Measurements from ENCODE around the gene TPR.
"Not testable (repeated sequence)": the region's sequence is repeated elsewhere in the genome, so short reads cannot be mapped to it uniquely, and the experiment has no call there.

TPR gene

DNA sequence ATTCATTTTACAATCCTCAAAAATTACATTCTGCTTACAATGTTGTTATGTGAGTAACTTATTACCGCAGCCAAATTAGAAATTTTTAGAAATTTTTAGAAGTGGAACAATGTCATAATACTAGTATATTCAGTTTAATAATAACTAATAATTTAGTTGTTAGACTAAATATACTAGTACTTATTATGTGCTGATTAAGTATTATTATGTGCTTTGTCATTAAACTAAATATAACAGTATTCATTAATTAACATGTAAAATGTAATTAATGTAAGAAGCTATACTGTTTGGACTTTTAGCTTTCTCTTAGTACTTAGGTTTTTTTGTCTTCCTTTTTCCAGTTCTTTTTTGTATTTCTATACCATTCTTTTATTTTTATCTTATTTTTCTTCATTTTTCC lies 15.9 kb upstream of the TPR start:
- Histone ChIP-seq H3K27ac (ENCODE audit: low read depth, low read length) (no peak overlapping the region), H3K4me1 (ENCODE audit: control insufficient read depth, insufficient read depth, low read length) (no peaks in the 10 kb centered on the region), H3K36me3 (ENCODE audit: control insufficient read depth, insufficient read depth, low read length) (peaks cover 18% of the 10 kb centered on the region), H3K27me3 (ENCODE audit: control insufficient read depth, insufficient read depth, low read length) (no peaks in the 10 kb centered on the region), H3K4me3 (ENCODE audit: low read length) (no peak overlapping the region), H3K9ac (ENCODE audit: low read length) (no peak overlapping the region)

DNA sequence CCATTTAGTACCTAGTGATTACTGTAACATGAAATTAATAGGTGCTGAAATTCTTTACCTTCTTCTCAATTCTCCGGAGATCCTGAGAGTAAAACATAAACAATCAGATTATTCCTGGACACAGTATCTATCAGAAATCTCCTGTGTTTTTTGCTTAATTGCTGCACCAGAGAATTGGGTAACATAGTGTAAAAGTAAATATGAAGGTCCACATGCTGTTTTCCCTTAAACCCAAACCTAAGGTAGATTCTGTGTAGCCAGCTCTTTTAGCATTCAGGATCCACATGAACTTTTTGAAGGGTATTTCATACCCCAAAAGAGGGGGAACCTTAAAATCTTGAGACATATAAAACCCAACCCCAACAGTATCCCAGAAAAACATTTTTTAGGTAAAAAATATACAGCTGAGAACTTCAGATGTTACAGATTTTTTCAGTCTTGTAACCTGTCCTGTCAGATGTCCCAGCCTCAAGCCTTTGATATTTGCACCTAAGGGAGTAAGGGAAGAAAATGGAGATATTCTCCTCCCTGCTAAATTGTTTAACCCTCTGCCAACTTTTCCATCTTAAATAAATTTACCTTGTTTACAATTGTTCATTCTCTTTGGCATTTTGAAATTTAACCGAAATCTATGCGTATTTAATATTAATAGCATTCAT lies 11.8 kb upstream of the TPR start:
- H3K27ac ChIP-seq (ENCODE audit: low read depth, low read length) = no peak overlapping the region
- no peaks in the 10 kb centered on the region for H3K27me3 ChIP-seq (ENCODE audit: control insufficient read depth, insufficient read depth, low read length)
- H3K36me3 ChIP-seq (ENCODE audit: control insufficient read depth, insufficient read depth, low read length) = peaks cover 14% of the 10 kb centered on the region
- no peak overlapping the region for H3K4me3 ChIP-seq (ENCODE audit: low read length)
- no peaks in the 10 kb centered on the region for H3K4me1 ChIP-seq (ENCODE audit: control insufficient read depth, insufficient read depth, low read length)
- no peak overlapping the region for H3K9ac ChIP-seq (ENCODE audit: low read length)

DNA sequence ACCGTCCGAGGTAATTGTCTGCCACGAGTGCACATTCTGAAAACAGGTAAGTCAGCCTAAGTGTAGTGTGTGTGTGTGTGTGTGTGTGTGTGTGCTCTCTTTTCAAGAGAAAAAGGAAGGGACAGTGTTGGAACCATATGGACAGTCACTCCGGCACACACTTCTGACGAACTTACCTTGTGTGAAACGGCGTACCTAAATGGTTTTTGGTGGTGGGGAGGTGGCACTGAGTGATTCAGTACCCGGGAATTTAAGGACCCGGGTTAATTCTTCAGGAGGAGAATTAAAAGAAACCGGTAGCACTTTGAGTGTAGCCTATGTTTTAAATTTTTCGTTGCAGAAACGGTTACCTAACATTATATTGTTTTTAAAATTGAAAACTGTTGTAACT lies 871 bp upstream of the TPR start:
- H3K9ac ChIP-seq (ENCODE audit: low read length) = peak overlapping the region; percentile 85
- peaks cover 10% of the 10 kb centered on the region for H3K4me1 ChIP-seq (ENCODE audit: control insufficient read depth, insufficient read depth, low read length)
- H3K4me3 ChIP-seq (ENCODE audit: low read length) = peak overlapping the region; percentile 96
- H3K36me3 ChIP-seq (ENCODE audit: control insufficient read depth, insufficient read depth, low read length) = no peaks in the 10 kb centered on the region
- H3K27me3 ChIP-seq (ENCODE audit: control insufficient read depth, insufficient read depth, low read length) = no peaks in the 10 kb centered on the region
- peak overlapping the region; percentile 99 for H3K27ac ChIP-seq (ENCODE audit: low read depth, low read length)

DNA sequence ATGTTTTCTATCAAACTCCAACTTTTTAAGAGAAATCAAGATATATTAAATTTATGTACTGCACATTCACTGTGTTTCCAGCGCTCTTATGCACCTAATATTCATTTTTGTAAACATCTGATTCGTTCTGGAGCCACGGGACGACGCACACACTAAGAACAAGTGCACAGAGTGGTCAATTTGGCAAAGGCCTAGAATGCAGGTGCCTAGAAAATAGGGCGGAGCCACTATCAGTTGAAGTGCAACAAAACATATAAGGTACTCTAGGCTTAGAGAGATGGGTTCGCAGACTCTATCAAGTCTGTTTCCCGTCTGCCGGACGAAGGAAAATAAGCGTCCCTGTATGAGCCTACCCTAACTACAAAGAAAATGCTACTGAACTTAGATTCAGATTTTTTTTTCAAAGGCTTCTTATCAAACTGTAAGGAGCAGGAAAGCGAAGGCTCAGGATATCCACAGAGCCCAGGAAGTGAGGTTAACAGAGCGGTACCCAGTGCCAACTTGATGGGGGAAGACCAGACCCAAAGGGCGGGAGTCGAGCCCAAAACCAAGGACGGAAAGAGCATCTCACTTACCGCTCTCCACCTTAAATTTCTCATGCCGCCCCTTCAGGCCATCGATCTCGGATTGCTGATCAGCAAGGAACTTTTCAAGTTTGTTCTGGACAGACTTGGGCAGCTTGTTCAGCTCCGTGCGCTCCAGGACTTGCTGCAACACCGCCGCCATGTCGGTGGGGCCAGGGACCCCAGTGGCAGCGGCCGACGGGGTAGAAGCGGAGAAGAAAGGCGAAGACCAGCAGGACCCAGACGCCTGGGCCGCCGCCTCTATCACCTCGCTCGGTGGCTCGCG lies 526 bp downstream of the TPR start:
- peaks cover 2% of the 10 kb centered on the region for H3K36me3 ChIP-seq (ENCODE audit: control insufficient read depth, insufficient read depth, low read length)
- H3K27ac ChIP-seq (ENCODE audit: low read depth, low read length) = peak overlapping the region; percentile 99
- peak overlapping the region; percentile 96 for H3K4me3 ChIP-seq (ENCODE audit: low read length)
- H3K27me3 ChIP-seq (ENCODE audit: control insufficient read depth, insufficient read depth, low read length) = no peaks in the 10 kb centered on the region
- H3K9ac ChIP-seq (ENCODE audit: low read length) = peak overlapping the region; percentile 96
- H3K4me1 ChIP-seq (ENCODE audit: control insufficient read depth, insufficient read depth, low read length) = peaks cover 10% of the 10 kb centered on the region

DNA sequence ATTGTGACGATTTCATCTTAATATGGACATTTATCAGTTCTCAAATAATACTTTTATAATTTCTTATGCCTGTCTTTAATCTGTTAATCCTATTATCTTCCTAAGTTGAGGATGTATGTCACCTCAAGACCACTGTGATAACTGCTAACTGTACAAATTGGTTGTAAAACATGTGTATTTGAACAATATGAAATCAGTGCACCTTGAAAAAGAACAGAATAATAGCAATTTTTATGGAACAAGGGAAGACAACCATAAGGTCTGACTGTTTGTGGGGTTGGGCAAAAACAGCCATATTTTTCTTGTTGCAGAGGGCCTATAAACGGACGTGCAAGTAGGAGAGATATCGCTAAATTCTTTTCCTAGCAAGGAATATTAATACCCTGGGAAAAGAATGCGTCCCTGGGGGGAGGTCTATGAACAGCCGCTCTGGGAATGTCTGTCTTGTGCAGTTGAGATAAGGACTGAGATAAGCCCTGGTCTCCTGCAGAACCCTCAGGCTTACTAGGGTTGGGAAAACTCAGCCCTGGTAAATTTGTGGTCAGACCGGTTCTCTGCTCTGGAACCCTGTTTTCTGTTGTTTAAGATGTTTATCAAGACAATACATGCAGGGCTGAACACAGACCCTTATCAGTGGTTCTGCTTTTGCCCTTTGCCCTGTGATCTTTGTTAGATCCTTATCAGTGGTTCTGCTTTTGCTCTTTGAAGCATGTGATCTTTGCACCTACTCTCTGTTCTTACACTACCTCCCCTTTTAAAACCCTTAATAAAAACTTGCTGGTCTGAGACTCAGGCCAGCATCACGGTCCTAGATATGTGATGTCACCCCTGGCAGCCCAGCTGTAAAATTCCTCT lies 27.0 kb downstream of the TPR start:
- not testable (repeated sequence) for H3K27ac ChIP-seq (ENCODE audit: low read depth, low read length); H3K9ac ChIP-seq (ENCODE audit: low read length); H3K4me3 ChIP-seq (ENCODE audit: low read length); H3K27me3 ChIP-seq (ENCODE audit: control insufficient read depth, insufficient read depth, low read length); H3K4me1 ChIP-seq (ENCODE audit: control insufficient read depth, insufficient read depth, low read length)
- H3K36me3 ChIP-seq (ENCODE audit: control insufficient read depth, insufficient read depth, low read length) = peaks cover 29% of the 10 kb centered on the region

DNA sequence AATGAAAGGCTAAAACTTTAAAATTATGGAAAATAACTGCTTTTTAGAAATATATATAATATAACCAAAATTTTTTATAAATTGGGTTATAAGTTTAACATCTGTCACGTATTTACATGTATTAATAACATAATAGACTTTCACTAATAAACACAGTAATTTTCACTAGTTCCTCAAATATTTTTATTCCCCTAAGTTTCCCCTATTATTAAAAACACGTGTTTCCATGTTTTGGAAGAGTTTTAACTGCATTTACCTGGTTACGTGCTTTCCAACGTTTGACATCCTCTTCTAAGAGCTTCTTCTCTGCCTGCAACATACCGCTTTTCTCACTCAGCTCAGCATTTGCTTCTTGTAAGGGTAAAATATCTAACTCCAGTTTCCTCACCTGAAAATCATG lies 34.3 kb downstream of the TPR start:
- Histone ChIP-seq H3K27me3 (ENCODE audit: control insufficient read depth, insufficient read depth, low read length) (no peaks in the 10 kb centered on the region), H3K4me1 (ENCODE audit: control insufficient read depth, insufficient read depth, low read length) (no peaks in the 10 kb centered on the region), H3K27ac (ENCODE audit: low read depth, low read length) (no peak overlapping the region), H3K4me3 (ENCODE audit: low read length) (no peak overlapping the region), H3K36me3 (ENCODE audit: control insufficient read depth, insufficient read depth, low read length) (peaks cover 33% of the 10 kb centered on the region), H3K9ac (ENCODE audit: low read length) (no peak overlapping the region)

DNA sequence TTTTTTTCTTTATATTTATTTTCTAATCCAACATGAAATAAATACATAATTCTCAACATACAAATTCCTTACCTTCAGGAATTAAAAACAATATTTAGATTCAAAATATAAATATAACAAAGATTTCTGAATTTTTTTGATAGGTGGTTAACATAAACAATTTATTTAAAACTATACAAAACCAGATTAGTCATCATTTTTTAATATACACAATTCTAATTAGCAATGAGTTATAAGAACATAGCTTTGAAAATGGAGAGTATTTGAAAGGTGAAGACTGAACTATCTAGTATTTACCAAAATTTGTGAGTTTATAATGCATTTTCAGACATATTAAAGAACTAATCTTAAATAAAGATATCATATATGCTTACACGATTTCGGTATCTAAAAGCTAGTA lies 37.5 kb downstream of the TPR start:
- Histone ChIP-seq H3K4me3 (ENCODE audit: low read length) (no peak overlapping the region), H3K36me3 (ENCODE audit: control insufficient read depth, insufficient read depth, low read length) (peaks cover 31% of the 10 kb centered on the region)

DNA sequence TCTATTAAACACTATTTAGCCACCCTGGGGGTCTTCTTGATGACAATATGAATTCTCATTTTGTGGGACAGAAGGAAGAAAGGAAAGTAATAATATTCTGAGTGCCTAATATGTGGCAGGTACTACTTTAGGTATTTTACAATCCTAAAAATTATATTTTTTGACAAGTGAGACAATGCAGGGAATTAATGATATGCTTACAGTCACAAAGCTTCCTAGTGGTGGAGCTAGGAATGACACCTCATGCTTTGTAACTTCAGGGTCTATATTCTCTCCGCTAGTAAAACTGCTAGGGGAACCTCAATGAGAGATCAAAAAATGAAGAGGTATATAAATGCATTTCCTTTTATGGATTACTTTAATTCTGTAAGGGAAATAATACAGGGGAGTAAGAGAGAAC lies 44.3 kb downstream of the TPR start:
- Histone ChIP-seq H3K9ac (ENCODE audit: low read length) (no peak overlapping the region), H3K27ac (ENCODE audit: low read depth, low read length) (no peak overlapping the region), H3K27me3 (ENCODE audit: control insufficient read depth, insufficient read depth, low read length) (no peaks in the 10 kb centered on the region), H3K4me1 (ENCODE audit: control insufficient read depth, insufficient read depth, low read length) (no peaks in the 10 kb centered on the region), H3K36me3 (ENCODE audit: control insufficient read depth, insufficient read depth, low read length) (peaks cover 25% of the 10 kb centered on the region), H3K4me3 (ENCODE audit: low read length) (no peak overlapping the region)

More for the DNA sequence above, 37.5 kb downstream of the TPR start:
- H3K27me3 ChIP-seq (ENCODE audit: control insufficient read depth, insufficient read depth, low read length) = no peaks in the 10 kb centered on the region
- H3K27ac ChIP-seq (ENCODE audit: low read depth, low read length) = no peak overlapping the region
- no peaks in the 10 kb centered on the region for H3K4me1 ChIP-seq (ENCODE audit: control insufficient read depth, insufficient read depth, low read length)
- no peak overlapping the region for H3K9ac ChIP-seq (ENCODE audit: low read length)

DNA sequence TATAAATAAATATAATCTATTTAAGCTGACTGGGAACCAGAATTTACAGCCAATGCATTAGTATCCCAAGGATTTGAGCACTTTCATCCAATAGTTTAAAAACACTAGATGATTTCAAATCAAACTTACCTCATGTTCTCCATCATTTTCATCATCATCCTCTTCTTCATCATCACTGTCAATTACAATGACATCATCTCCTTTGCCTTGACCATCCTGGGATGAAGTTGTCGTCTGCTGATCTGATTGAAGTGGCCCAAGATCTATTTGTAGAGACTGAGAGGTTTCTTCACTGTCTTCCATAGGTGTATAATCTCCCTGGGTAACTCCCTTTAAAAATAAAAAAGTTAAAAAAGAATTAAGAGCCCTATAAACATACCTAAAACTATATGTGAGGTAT lies 47.7 kb downstream of the TPR start:
- Histone ChIP-seq H3K36me3 (ENCODE audit: control insufficient read depth, insufficient read depth, low read length) (peaks cover 16% of the 10 kb centered on the region), H3K27ac (ENCODE audit: low read depth, low read length) (no peak overlapping the region), H3K27me3 (ENCODE audit: control insufficient read depth, insufficient read depth, low read length) (no peaks in the 10 kb centered on the region), H3K4me1 (ENCODE audit: control insufficient read depth, insufficient read depth, low read length) (no peaks in the 10 kb centered on the region), H3K4me3 (ENCODE audit: low read length) (no peak overlapping the region), H3K9ac (ENCODE audit: low read length) (no peak overlapping the region)

DNA sequence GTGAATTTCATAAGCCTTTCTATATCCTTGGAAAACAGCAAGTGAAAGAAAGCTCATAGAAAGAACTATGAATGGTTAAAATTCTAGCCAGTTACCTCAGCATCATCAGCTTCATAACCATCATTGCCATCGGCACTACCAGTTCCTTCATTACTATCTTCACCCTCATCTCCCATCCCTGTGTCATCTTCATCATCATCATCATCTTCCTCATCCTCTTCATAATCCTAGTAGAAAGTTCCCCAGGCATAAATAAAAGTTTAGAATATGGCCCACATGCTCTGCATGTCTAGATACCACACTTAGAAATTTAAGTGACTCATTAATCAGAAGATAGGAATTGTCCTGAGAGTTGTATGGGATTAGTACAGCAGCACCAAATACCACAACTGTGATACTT lies 49.0 kb downstream of the TPR start:
- Histone ChIP-seq H3K27me3 (ENCODE audit: control insufficient read depth, insufficient read depth, low read length) (no peaks in the 10 kb centered on the region), H3K9ac (ENCODE audit: low read length) (no peak overlapping the region), H3K36me3 (ENCODE audit: control insufficient read depth, insufficient read depth, low read length) (peaks cover 13% of the 10 kb centered on the region), H3K4me3 (ENCODE audit: low read length) (no peak overlapping the region), H3K27ac (ENCODE audit: low read depth, low read length) (no peak overlapping the region), H3K4me1 (ENCODE audit: control insufficient read depth, insufficient read depth, low read length) (no peaks in the 10 kb centered on the region)

DNA sequence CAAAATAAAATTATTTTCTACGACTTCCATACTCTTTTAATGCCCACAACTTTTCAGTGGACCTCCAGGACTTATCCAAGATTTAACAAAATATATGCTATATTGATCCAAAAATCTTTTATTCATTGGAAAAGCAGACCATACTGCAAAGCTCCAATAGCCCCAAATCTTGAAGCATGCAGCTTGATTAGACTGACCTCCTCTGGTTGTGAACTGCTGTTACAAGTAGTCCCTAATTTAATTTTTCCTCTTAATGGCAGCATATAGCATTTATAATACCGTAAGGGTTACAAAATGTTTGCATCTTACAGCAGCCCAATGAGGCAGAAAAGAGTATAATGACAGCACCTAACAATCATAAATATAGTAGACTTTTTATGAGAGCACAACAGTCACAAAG lies 49.8 kb downstream of the TPR start:
- Histone ChIP-seq H3K36me3 (ENCODE audit: control insufficient read depth, insufficient read depth, low read length) (peaks cover 13% of the 10 kb centered on the region), H3K27me3 (ENCODE audit: control insufficient read depth, insufficient read depth, low read length) (no peaks in the 10 kb centered on the region), H3K9ac (ENCODE audit: low read length) (no peak overlapping the region), H3K4me1 (ENCODE audit: control insufficient read depth, insufficient read depth, low read length) (no peaks in the 10 kb centered on the region), H3K27ac (ENCODE audit: low read depth, low read length) (no peak overlapping the region), H3K4me3 (ENCODE audit: low read length) (no peak overlapping the region)

DNA sequence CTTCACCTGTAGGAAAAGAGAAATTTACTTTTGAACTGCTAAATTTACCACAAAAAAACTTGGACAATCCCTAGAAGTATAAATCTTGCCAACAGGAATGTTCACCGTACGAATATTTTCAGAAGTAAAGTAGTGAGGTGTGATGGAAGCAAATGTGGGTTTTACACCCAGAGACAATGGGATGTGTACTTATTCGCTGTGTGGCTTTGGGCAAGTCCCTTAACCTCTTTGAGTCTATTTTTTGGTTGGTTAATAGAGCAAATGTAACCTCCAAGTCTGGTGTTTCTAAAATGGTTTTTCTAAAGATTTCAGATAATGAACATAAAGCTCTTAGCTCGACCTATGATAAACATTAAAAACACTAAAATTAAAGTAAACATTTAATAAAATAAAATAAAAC lies 51.2 kb downstream of the TPR start:
- no peaks in the 10 kb centered on the region for H3K4me1 ChIP-seq (ENCODE audit: control insufficient read depth, insufficient read depth, low read length)
- no peak overlapping the region for H3K27ac ChIP-seq (ENCODE audit: low read depth, low read length)
- peaks cover 13% of the 10 kb centered on the region for H3K36me3 ChIP-seq (ENCODE audit: control insufficient read depth, insufficient read depth, low read length)
- no peak overlapping the region for H3K4me3 ChIP-seq (ENCODE audit: low read length)
- no peaks in the 10 kb centered on the region for H3K27me3 ChIP-seq (ENCODE audit: control insufficient read depth, insufficient read depth, low read length)
- no peak overlapping the region for H3K9ac ChIP-seq (ENCODE audit: low read length)
